OCI-LY3 (cell line): Measurements from ENCODE around the gene RPL18.

Source experiments
- H2AFZ ChIP-seq: fragments of 200-600, 300-600 bp; shearing (Covaris generic); 2 replicates; pipeline ENCODE4 v1.6.0; 2014; ENCODE audit warnings: antibody characterized with exemption, low read depth, low read length
- H3K27ac ChIP-seq: fragments of 200-600, 300-600 bp; sonication (generic); 2 replicates; pipeline ENCODE4 v1.5.1; 2014; ENCODE audit warnings: mild to moderate bottlenecking, low read length, moderate library complexity, mixed read lengths
- H3K27me3 ChIP-seq: fragments of 200-600, 300-600 bp; sonication (generic); 2 replicates; pipeline ENCODE4 v1.6.1; 2014; ENCODE audit warnings: low read depth, low read length, mixed read lengths
- H3K36me3 ChIP-seq: fragments of 200-600, 300-600 bp; sonication (generic); replicated peaks from 2 replicates; pipeline ENCODE3; 2014; ENCODE audit warnings: low read depth, low read length, mixed read lengths
- H3K4me1 ChIP-seq: fragments of 300-600, 200-600 bp; sonication (generic); 2 replicates; pipeline ENCODE4 v1.6.1; 2014; ENCODE audit warnings: low read length, mixed read lengths
- H3K4me2 ChIP-seq: fragments of 200-600, 300-600 bp; sonication (generic); 2 replicates; pipeline ENCODE4 v1.6.1; 2014; ENCODE audit warnings: low read length, mixed read lengths
- H3K4me3 ChIP-seq: fragments of 300-600, 200-600 bp; sonication (generic); 2 replicates; pipeline ENCODE4 v1.5.1; 2014; ENCODE audit warnings: antibody characterized with exemption, mild to moderate bottlenecking, low read length, moderate library complexity
- H3K79me2 ChIP-seq: fragments of 300-600, 200-600 bp; shearing (Covaris generic); 2 replicates; pipeline ENCODE4 v1.6.1; 2014; ENCODE audit warnings: mild to moderate bottlenecking, low read length, mixed read lengths
- H3K9ac ChIP-seq: fragments of 300-600, 200-600 bp; shearing (Covaris generic); 2 replicates; pipeline ENCODE4 v1.6.0; 2014; ENCODE audit warnings: mild to moderate bottlenecking, low read length, moderate library complexity
- H3K9me3 ChIP-seq: fragments of 200-600, 300-600 bp; shearing (Covaris generic); 2 replicates; pipeline ENCODE4 v1.6.1; 2014; ENCODE audit warnings: low read length, mixed read lengths; ENCODE audit not compliant: insufficient read depth
- H4K20me1 ChIP-seq: fragments of 200-600, 300-600 bp; sonication (generic); 2 replicates; pipeline ENCODE4 v1.6.1; 2016; ENCODE audit warnings: low read length, mixed read lengths; ENCODE audit not compliant: insufficient read depth
- EZH2phosphoT487 ChIP-seq: fragments of 200-600 bp; shearing (Covaris generic); IDR thresholded peaks from 2 replicates; pipeline ENCODE4 v1.6.1; 2018; ENCODE audit warnings: antibody characterized with exemption, mixed run types, low read depth
- TF ChIP-seq, protein P1 (sequence below): fragments of 200-600, 300-600 bp; sonication (generic); IDR thresholded peaks from 2 replicates; pipeline ENCODE4 v1.5.1; 2014; ENCODE audit warnings: antibody characterized with exemption, low read length, low read depth

The RPL18 gene

DNA sequence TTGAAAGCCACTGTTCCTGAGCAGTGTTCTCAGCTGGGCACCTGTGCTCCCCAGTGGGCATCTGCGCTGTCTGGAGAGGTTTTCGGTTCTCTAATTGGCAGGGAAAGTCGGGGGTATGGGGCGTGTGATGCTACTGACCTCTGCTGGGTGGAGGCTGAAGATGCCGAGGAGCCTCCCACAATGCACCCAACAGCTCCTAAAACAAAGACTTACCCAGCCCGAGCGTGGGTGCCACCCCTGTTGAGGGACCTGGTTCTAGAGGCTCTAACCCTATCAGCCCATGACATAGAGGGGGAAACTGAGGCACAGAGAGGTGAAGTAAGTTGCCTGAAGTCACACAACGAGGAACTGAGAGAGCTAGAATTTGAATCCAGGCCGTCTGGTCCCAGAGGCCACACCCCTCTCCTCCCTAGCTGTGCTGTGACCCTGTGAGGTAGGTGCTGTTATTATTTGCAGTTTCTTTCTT, 10.1 kb downstream of the RPL18 start:
- no peaks in the 10 kb centered on the region for H3K27me3 ChIP-seq
- no peaks in the 10 kb centered on the region for H4K20me1 ChIP-seq
- no peaks in the 10 kb centered on the region for H3K79me2 ChIP-seq
- H3K27ac ChIP-seq: peak overlapping the region; percentile 47
- peaks cover 14% of the 10 kb centered on the region for H3K4me1 ChIP-seq
- H3K9me3 ChIP-seq: no peaks in the 10 kb centered on the region
- no peaks in the 10 kb centered on the region for H3K36me3 ChIP-seq
- peak overlapping the region; percentile 61 for H3K4me3 ChIP-seq
- TF ChIP-seq, protein P1, sequence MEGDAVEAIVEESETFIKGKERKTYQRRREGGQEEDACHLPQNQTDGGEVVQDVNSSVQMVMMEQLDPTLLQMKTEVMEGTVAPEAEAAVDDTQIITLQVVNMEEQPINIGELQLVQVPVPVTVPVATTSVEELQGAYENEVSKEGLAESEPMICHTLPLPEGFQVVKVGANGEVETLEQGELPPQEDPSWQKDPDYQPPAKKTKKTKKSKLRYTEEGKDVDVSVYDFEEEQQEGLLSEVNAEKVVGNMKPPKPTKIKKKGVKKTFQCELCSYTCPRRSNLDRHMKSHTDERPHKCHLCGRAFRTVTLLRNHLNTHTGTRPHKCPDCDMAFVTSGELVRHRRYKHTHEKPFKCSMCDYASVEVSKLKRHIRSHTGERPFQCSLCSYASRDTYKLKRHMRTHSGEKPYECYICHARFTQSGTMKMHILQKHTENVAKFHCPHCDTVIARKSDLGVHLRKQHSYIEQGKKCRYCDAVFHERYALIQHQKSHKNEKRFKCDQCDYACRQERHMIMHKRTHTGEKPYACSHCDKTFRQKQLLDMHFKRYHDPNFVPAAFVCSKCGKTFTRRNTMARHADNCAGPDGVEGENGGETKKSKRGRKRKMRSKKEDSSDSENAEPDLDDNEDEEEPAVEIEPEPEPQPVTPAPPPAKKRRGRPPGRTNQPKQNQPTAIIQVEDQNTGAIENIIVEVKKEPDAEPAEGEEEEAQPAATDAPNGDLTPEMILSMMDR: peak; percentile 88
- TF ChIP-seq EZH2phosphoT487: no peak
- H2AFZ ChIP-seq: peak overlapping the region; percentile 89
- H3K4me2 ChIP-seq: peak overlapping the region; percentile 84
- H3K9ac ChIP-seq: peak overlapping the region; percentile 38; the same call in 1 of the 2 replicates

DNA sequence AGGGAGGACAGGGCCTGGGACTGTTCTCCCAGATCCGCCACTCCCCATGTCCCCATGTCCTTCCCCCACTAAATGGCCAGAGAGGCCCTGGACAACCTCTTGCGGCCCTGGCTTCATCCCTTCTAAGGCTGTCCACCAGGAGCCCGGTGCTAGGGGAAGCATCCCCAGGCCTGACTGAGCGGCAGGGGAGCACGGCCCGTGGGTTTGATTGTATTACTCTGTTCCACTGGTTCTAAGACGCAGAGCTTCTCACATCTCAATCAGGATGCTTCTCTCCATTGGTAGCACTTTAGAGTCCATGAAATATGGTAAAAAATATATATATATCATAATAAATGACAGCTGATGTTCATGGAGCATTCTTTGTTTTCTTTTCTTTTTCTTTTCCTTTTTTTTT, 11.6 kb downstream of the RPL18 start:
- H3K4me1 ChIP-seq: peaks cover 14% of the 10 kb centered on the region
- no peaks in the 10 kb centered on the region for H3K79me2 ChIP-seq
- no peaks in the 10 kb centered on the region for H3K36me3 ChIP-seq
- no peaks in the 10 kb centered on the region for H4K20me1 ChIP-seq
- H3K9me3 ChIP-seq: no peaks in the 10 kb centered on the region
- no peak overlapping the region for H3K4me2 ChIP-seq
- no peak overlapping the region for H3K4me3 ChIP-seq
- H3K27ac ChIP-seq: no peak overlapping the region
- H2AFZ ChIP-seq: no peak overlapping the region
- TF ChIP-seq, protein P1: no peak
- no peak for TF ChIP-seq EZH2phosphoT487
- no peaks in the 10 kb centered on the region for H3K27me3 ChIP-seq
- H3K9ac ChIP-seq: no peak overlapping the region

DNA sequence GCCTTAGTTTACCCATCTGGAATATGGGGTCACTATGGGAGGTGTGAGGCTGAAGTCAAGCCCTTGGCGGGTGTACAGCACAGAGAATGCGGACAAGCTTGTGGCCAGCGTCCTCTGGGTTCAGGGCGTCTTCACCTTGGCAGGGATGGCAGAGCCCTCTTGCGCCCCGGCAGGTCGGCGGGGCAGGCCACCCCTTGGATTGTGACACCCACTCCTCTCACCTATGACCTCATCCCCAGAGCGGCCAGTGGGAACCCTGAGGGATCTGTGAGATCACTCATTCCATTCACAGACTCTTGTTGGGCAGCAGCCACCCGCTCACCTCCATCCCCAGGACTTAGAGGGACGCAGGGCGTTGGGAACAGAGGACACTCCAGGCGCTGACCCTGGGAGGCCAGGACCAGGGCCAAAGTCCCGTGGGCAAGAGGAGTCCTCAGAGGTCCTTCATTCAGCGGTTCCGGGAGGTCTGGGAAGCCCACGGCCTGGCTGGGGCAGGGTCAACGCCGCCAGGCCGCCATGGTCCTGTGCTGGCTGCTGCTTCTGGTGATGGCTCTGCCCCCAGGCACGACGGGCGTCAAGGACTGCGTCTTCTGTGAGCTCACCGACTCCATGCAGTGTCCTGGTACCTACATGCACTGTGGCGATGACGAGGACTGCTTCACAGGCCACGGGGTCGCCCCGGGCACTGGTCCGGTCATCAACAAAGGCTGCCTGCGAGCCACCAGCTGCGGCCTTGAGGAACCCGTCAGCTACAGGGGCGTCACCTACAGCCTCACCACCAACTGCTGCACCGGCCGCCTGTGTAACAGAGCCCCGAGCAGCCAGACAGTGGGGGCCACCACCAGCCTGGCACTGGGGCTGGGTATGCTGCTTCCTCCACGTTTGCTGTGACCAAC, 12.3 kb downstream of the RPL18 start, which contains the start of gene SPACA4:
Gene SPACA4, plus strand, starts transcription at position 280 of the 896 bp plus-strand sequence. Its CDS starts 237 bp downstream, at position 517.
- H3K9me3 ChIP-seq: no peaks in the 10 kb centered on the region
- H3K27me3 ChIP-seq: no peaks in the 10 kb centered on the region
- no peak within 1 kb of the TSS for H3K9ac ChIP-seq
- H4K20me1 ChIP-seq: no peaks in the 10 kb centered on the region
- no peaks in the 10 kb centered on the region for H3K79me2 ChIP-seq
- H2AFZ ChIP-seq: no peak within 1 kb of the TSS
- no peak within 1 kb of the TSS for H3K4me2 ChIP-seq
- H3K4me3 ChIP-seq: no peak within 1 kb of the TSS
- peaks cover 14% of the 10 kb centered on the region for H3K4me1 ChIP-seq
- no peaks in the 10 kb centered on the region for H3K36me3 ChIP-seq
- TF ChIP-seq, protein P1: no peak
- TF ChIP-seq EZH2phosphoT487: no peak
- no peak within 1 kb of the TSS for H3K27ac ChIP-seq

DNA sequence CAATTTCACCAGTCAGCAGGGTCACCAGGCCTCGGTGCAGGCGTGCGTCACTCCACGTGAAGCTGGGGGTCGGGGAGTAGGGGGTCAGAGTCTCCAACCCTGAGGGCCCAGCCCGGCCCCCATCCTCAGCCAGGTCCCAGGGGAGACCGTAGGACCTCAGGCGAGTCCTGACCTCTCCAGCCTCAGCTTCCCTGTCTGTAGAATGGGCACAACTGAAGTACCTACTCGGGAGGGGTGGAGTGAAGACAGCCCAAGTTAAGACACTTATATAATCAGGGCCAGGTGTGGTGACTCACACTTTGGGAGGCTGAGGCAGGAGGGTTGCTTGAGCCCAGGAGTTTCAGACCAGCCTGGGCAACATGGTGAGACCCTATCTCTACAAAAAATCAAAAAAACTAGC, 15.1 kb downstream of the RPL18 start:
- Histone ChIP-seq H3K79me2 (no peaks in the 10 kb centered on the region), H3K27me3 (no peaks in the 10 kb centered on the region)

More for the DNA sequence above, 15.1 kb downstream of the RPL18 start:
- TF ChIP-seq EZH2phosphoT487: no peak
- TF ChIP-seq, protein P1: no peak
- H3K36me3 ChIP-seq: no peaks in the 10 kb centered on the region
- no peak overlapping the region for H3K27ac ChIP-seq
- no peak overlapping the region for H2AFZ ChIP-seq
- H3K9ac ChIP-seq: no peak overlapping the region
- H3K9me3 ChIP-seq: no peaks in the 10 kb centered on the region
- H3K4me3 ChIP-seq: no peak overlapping the region
- peaks cover 6% of the 10 kb centered on the region for H3K4me1 ChIP-seq
- no peaks in the 10 kb centered on the region for H4K20me1 ChIP-seq
- no peak overlapping the region for H3K4me2 ChIP-seq
